GM23248 (cell line): ENCODE results near the gene BFAR.

Experiments used
- EZH2 ChIP-seq: fragments of 200-600 bp; sonication (generic); IDR thresholded peaks from 2 replicates; pipeline ENCODE4 v1.6.1; 2018; ENCODE audit warnings: antibody characterized with exemption, mild to moderate bottlenecking; ENCODE audit not compliant: insufficient read depth, poor library complexity, severe bottlenecking
- EZH2phosphoT487 ChIP-seq: fragments of 200-600 bp; sonication (generic); IDR thresholded peaks from 2 replicates; pipeline ENCODE4 v1.6.1; 2018; ENCODE audit warnings: antibody characterized with exemption, moderate library complexity, mild to moderate bottlenecking, low read depth; ENCODE audit not compliant: insufficient read depth

GRCh38 chr16:14649816-14650215, 17.1 kb downstream of the BFAR start:
- TF ChIP-seq EZH2phosphoT487 (no peak), EZH2 (no peak)
